AG09319 (cell line): ENCODE results near the gene VAPA.
A peak's percentile ranks its signal among the peaks of the same experiment; 100 is the strongest.

ENCODE experiments used
- DNase-seq: peaks from one replicate; pipeline ENCODE4 v3.0.0-alpha.2; 2010; ENCODE audit warnings: low read depth; ENCODE audit errors: extremely low read depth
- CTCF ChIP-seq: IDR thresholded peaks from 2 replicates; pipeline ENCODE4 v1.5.1; 2011; ENCODE audit warnings: low read depth, mild to moderate bottlenecking, inconsistent platforms, low read length, moderate library complexity

Gene VAPA

DNA sequence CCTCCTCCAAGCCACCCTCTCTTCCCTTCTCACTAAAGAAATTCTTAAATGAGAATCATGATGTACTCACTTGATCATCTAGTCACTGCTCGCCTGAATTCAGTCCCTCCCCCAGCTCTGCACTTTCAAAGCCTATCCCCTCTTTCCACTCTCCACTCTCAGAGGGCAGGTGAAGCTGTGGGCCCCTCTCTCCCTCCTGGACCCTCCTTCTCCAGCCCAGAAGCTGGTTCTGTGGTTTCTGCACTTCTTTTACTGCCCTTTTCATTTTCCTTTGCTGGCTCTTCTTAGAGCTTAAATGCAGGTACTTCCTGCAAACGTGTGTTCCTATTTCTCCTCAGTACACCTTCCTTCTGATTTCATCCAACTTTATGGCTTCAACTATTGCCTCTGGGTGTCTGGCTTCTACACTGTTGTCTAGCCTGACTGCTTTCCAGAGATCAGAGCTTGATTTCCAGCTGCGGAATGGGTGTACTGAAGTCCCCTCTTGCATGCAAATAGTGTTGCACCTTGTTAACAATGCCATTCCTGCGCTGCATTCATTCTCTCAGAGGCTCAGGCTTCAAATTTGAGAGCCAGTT lies 43.3 kb upstream of the VAPA start:
- no peak for DNase-seq
- no peak for TF ChIP-seq CTCF

DNA sequence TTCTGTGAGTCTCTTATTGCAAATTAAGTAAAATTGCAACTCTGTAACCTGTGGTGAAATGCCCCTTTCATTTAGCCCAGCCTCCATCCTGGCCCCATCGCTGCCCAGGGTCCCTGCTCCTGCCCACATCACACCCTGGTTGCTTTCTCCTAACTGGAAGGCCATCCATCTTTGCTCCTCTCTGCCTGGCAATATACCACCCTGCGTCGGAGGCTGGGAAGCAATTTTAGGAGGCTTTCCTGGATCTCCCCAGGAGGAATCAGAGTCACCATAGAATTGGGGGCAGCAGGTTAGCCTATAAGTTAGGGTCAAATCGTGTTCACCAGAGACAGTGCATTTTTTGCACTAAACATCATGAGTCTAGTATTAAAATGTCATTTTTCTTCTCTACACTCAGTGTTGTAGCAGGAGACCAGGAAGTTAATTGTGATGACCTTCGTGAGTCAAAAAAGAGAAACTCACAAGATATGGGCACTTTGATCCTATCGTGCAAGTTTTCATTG lies 42.5 kb upstream of the VAPA start:
- DNase-seq = no peak

GRCh38 chr18:9872823-9873222 lies 41.0 kb upstream of the VAPA start:
- no peak for TF ChIP-seq CTCF
- DNase-seq = no peak

More for the DNA sequence above, 42.5 kb upstream of the VAPA start:
- TF ChIP-seq CTCF = no peak

DNA sequence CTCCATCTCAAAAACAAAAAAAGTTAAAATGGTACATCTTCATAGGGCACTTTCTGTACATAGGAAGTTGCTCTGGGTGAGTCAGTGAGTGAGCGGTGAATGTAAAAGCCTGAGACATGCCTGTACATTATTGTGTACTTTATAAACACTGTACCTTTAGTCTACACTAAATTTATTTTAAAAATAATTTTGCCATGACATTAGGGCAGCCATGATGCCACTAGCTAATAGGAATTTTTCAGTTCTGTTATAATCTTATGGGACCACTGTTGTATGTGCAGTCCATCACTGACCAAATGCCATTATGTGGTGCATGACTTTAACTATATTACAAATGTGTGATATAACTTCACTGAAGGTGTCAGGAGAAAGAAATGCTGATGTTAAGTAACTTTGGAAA lies 39.1 kb upstream of the VAPA start:
- no peak for TF ChIP-seq CTCF
- no peak for DNase-seq

GRCh38 chr18:9876212-9876866 lies 37.5 kb upstream of the VAPA start:
- DNase-seq = no peak
- TF ChIP-seq CTCF = no peak

GRCh38 chr18:9876867-9877654 lies 36.8 kb upstream of the VAPA start:
- no peak for TF ChIP-seq CTCF
- peak; percentile 81 for DNase-seq

DNA sequence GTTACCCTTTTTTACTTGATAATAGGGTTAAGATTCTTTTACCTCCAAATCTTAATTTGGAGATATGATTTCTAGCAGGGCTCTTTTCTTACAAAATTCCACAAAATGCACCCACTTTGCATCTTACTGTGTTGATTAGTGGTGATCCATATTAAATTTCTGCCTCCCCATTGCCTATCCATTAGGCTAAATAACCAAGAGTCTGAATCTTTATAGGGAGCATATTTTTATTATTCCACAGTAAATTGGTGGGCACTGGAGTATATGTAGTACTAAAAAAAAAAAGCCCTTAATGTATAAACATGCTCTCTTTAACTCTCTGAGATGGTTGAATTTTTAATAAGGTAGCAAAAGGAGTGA lies 36.2 kb upstream of the VAPA start:
- no peak for DNase-seq
- no peak for TF ChIP-seq CTCF
